ENCODE results near the gene RALGDS. TPM values are rescaled to one million over a fixed set of nuclear protein-coding genes. Genes with fewer than 3 reads are reported as not detected.

The RALGDS gene
- total and polyA plus RNA-seq, 2 of the 13 experiments (the other 11 are each of a cell fraction or from before 2014, with no cell fraction given), result 12.9 to 25.5 TPM

DNA sequence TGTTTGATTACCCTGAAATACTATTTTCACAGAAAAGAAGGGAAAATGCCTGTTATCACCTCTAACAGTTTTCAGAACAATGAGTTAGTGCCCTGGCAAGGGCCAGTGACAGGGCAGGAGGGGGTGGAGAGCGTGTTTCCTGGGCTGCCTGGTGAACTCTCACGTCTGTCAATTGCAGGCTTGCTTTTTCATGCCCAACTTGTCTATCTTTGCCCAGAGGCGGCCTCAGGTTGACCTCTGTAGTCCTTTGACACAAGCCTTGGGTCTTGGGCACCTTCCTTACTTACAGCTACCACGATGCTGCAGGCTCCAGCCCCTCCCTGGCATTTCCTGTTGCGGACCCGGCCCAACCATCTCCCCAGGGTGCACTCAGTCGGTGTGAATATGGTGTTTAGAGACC lies 61.4 kb downstream of the RALGDS start:
- BruUV-seq (replicated peaks), result TSS peak; percentile 35
- H3K4me1 ChIP-seq (ENCODE audit: insufficient read depth, low read length), result peaks cover 34% of the 10 kb centered on the region
- no peak overlapping the region for H3K4me3 ChIP-seq (replicated peaks in 1 of 3; ENCODE audit: insufficient read depth in 1 of 3, low read depth in 2 of 3, low read length in 3 of 3)
- no peak overlapping the region for H3K4me2 ChIP-seq (ENCODE audit: low read depth, low read length)
- no peak overlapping the region for H3K27ac ChIP-seq (ENCODE audit: extremely low read length, insufficient read depth, low read length)
- CTCF ChIA-PET (ENCODE audit: low intra/inter-chr PET ratio, low total read pairs), result no interaction called here
- in situ Hi-C loops (cut with HindIII; ENCODE audit: extremely low pct_ligation_motif_present, low pct_unique_long_range_greater_than_20kb), result no loop called here
- TF ChIP-seq HDAC1 (CRISPR knock-in tag; IDR thresholded peaks at IDR 0.05) (no peak), MED1 (CRISPR knock-in tag; IDR thresholded peaks at IDR 0.05) (no peak), ZNF644 (CRISPR knock-in tag; IDR thresholded peaks at IDR 0.05; ENCODE audit: low read depth) (no peak), ARNT (IDR thresholded peaks at IDR 0.05) (no peak), NFRKB (IDR thresholded peaks at IDR 0.05) (no peak), ZNF549 (CRISPR knock-in tag; IDR thresholded peaks at IDR 0.05) (no peak), GTF2F1 (IDR thresholded peaks at IDR 0.05; ENCODE audit: low read length) (no peak), ZSCAN25 (CRISPR knock-in tag; IDR thresholded peaks at IDR 0.05) (no peak), MED13 (CRISPR knock-in tag; IDR thresholded peaks at IDR 0.05) (no peak), HES4 (CRISPR knock-in tag; IDR thresholded peaks at IDR 0.05; ENCODE audit: borderline replicate concordance) (no peak), ZNF781 (CRISPR knock-in tag; IDR thresholded peaks at IDR 0.05; ENCODE audit: borderline replicate concordance, not compliant biosample characterization) (no peak), SUZ12 (IDR thresholded peaks at IDR 0.05; ENCODE audit: low read depth, low read length) (no peak), HOXA7 (CRISPR knock-in tag; IDR thresholded peaks at IDR 0.05) (no peak), ZNF138 (CRISPR knock-in tag; IDR thresholded peaks at IDR 0.05; ENCODE audit: low read depth) (no peak), NFE2 (CRISPR knock-in tag; IDR thresholded peaks at IDR 0.05) (no peak)
- TF ChIP-seq, protein P1, sequence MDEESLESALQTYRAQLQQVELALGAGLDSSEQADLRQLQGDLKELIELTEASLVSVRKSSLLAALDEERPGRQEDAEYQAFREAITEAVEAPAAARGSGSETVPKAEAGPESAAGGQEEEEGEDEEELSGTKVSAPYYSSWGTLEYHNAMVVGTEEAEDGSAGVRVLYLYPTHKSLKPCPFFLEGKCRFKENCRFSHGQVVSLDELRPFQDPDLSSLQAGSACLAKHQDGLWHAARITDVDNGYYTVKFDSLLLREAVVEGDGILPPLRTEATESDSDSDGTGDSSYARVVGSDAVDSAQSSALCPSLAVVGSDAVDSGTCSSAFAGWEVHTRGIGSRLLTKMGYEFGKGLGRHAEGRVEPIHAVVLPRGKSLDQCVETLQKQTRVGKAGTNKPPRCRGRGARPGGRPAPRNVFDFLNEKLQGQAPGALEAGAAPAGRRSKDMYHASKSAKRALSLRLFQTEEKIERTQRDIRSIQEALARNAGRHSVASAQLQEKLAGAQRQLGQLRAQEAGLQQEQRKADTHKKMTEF (CRISPR knock-in tag; IDR thresholded peaks at IDR 0.05), result no peak
- no peak overlapping the region for H3K9ac ChIP-seq (ENCODE audit: insufficient read depth, low read depth, low read length)
- no peaks in the 10 kb centered on the region for H3K27me3 ChIP-seq (ENCODE audit: control insufficient read depth in 1 of 2, insufficient read depth in 2 of 2, low read length in 2 of 2)
- no peaks in the 10 kb centered on the region for H4K20me1 ChIP-seq (ENCODE audit: insufficient read depth, low read length)
- POLR2A ChIA-PET, result interaction anchor here (1.3 kb wide), 1 partner anchor 29 kb away, joined by 6 read pairs; the partner anchor contains the start of gene GTF3C5
- intact Hi-C loops (cut with micrococcal nuclease; ENCODE audit: unreplicated experiment), result no loop called here
- WGBS (ENCODE audit: low lambda C conversion rate), result 88% methylated on average over 4 of the region's 7 CpGs
- DNase-seq (ENCODE audit: low spot score), result no peak
- peaks cover 14 to 27% of the 10 kb centered on the region in 2 experiments; a peak in 4 of 5 replicates for H3K36me3 ChIP-seq (replicated peaks in 1 of 2; ENCODE audit: control insufficient read depth in 1 of 2, insufficient read depth in 2 of 2, low read length in 2 of 2)
- H3K79me2 ChIP-seq (ENCODE audit: insufficient read depth, low read length), result no peaks in the 10 kb centered on the region
- FAIRE-seq, result no peak
- no peak for ATAC-seq
- H3K9me3 ChIP-seq (ENCODE audit: low read length), result no peaks in the 10 kb centered on the region
- no peak overlapping the region for H2AFZ ChIP-seq (ENCODE audit: low read length)
